Prostate gland (tissue), 2 donors: ENCODE measurements around the gene ABHD10. TPM values are rescaled to one million over a fixed set of nuclear protein-coding genes. Genes with fewer than 3 reads are reported as not detected.

Source experiments
- DNase-seq: peaks from one replicate; pipeline ENCODE4 v3.0.0-alpha.2; 2019; ENCODE audit warnings: low spot score
- H3K27ac ChIP-seq, 2 donors: fragments of 200-600 bp; sonication (generic); 2 replicates each; pipeline ENCODE4 v1.5.1; 2017 to 2019
- H3K27me3 ChIP-seq: fragments of 200-600 bp; sonication (generic); replicated peaks from 2 replicates; pipeline ENCODE4 v1.5.1; 2019; ENCODE audit not compliant: insufficient read depth
- H3K36me3 ChIP-seq, 2 donors: fragments of 200-600 bp; sonication (generic); 1 replicate in 1 of 2; 2 replicates in 1 of 2; pipeline versions ENCODE4 v1.5.1 to v1.8.1; 2017 to 2019
- H3K4me1 ChIP-seq: fragments of 200-600 bp; sonication (generic); replicated peaks from 2 replicates; pipeline ENCODE4 v1.5.1; 2019
- H3K4me3 ChIP-seq, 2 donors: fragments of 200-600 bp; sonication (generic); 2 replicates each; pipeline ENCODE4 v1.5.1; 2017 to 2019
- H3K9me3 ChIP-seq: fragments of 200-600 bp; sonication (generic); 2 replicates; pipeline ENCODE4 v1.5.1; 2017
- CTCF ChIP-seq, 4 experiments: fragments of 200-600 bp in 2 of 4; fragments of 450-650 bp in 2 of 4; sonication (generic) in 2 of 4; IDR thresholded peaks; 1 replicate in 3 of 4; 2 replicates in 1 of 4; pipeline ENCODE4 v1.5.1; 2016 to 2019; ENCODE audit warnings: antibody characterized with exemption in 4 of 4, mild to moderate bottlenecking in 2 of 4, moderate library complexity in 2 of 4
- POLR2A ChIP-seq: fragments of 450-650 bp; IDR thresholded peaks from one replicate; pipeline ENCODE4 v1.6.1; 2016; ENCODE audit warnings: antibody characterized with exemption, mild to moderate bottlenecking
- POLR2AphosphoS5 ChIP-seq: sonication (generic); formaldehyde crosslinking; IDR thresholded peaks from one replicate; pipeline ENCODE4 v1.6.1; 2017; ENCODE audit warnings: antibody characterized with exemption
- WGBS: methylation state at CpG from one replicate; pipeline ENCODE4 v1.1.5; 2018; 5-methylcytosine and 5-hydroxymethylcytosine counted together
- intact Hi-C: fragments of 100-400 bp; cut with DNase I; formaldehyde crosslinking; loops from one replicate; pipeline ENCODE4 v1.14.2; 2022
- total RNA-seq, 2 donors: library from RNA; depleted of rRNA; stranded (reverse); fragments of >200 nt; gene quantifications; one replicate each; pipeline ENCODE4 v1.1.0, GENCODE V29; 2016

ABHD10 gene
- total RNA-seq, 2 donors from 2014 or later, result 36.3 to 40.1 TPM

DNA sequence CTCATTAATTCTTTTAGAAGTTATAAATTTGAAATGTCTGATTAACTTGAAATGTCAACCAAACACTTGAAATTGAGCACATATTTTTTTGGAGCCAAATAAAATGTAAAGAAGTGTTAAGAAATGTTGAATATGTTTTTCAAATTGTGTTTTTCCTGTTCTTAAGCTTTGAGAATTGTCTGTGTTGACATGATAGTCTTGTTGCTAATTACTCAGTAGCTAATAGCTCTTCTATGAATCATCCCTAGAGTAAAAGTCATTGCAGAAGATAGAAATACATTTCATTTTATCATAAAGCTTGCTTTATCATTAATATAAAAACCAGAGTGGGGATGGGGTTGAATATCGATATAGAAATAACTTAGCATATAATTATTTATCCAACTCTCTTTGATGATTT is 41.9 kb upstream of the ABHD10 start:
- H3K27me3 ChIP-seq, result no peaks in the 10 kb centered on the region
- H3K4me1 ChIP-seq, result peaks cover 2% of the 10 kb centered on the region
- no peak for TF ChIP-seq POLR2AphosphoS5
- no peak for TF ChIP-seq CTCF (IDR thresholded peaks at IDR 0.05)
- TF ChIP-seq POLR2A, result no peak
- no peak overlapping the region for H3K27ac ChIP-seq
- WGBS, result 63% methylated on average over 1 of the region's 1 CpG
- intact Hi-C loops, result no loop called here
- DNase-seq, result no peak
- H3K36me3 ChIP-seq, result no peaks in the 10 kb centered on the region
- no peaks in the 10 kb centered on the region for H3K9me3 ChIP-seq
- H3K4me3 ChIP-seq, result no peak overlapping the region

GRCh38 chr3:111937871-111938270 is 41.0 kb upstream of the ABHD10 start:
- Histone ChIP-seq H3K36me3 (no peaks in the 10 kb centered on the region), H3K4me1 (peaks cover 2% of the 10 kb centered on the region), H3K9me3 (no peaks in the 10 kb centered on the region), H3K27me3 (no peaks in the 10 kb centered on the region), H3K27ac (no peak overlapping the region), H3K4me3 (no peak overlapping the region)
- intact Hi-C loops, result no loop called here
- no peak for DNase-seq
- TF ChIP-seq POLR2A (no peak), CTCF (IDR thresholded peaks at IDR 0.05) (no peak), POLR2AphosphoS5 (no peak)

- no peak overlapping the region for H3K4me3 ChIP-seq
- TF ChIP-seq POLR2A, result no peak
- H3K27me3 ChIP-seq, result no peaks in the 10 kb centered on the region
- WGBS, result 59% methylated on average over 2 of the region's 2 CpGs
- H3K36me3 ChIP-seq, result no peaks in the 10 kb centered on the region
- no peak for DNase-seq
- no peaks in the 10 kb centered on the region for H3K9me3 ChIP-seq
- H3K27ac ChIP-seq, result no peak overlapping the region
- peaks cover 2% of the 10 kb centered on the region for H3K4me1 ChIP-seq
- intact Hi-C loops, result no loop called here
These were observed 39.0 kb upstream of the ABHD10 start for GRCh38 chr3:111939873-111940272.

DNA sequence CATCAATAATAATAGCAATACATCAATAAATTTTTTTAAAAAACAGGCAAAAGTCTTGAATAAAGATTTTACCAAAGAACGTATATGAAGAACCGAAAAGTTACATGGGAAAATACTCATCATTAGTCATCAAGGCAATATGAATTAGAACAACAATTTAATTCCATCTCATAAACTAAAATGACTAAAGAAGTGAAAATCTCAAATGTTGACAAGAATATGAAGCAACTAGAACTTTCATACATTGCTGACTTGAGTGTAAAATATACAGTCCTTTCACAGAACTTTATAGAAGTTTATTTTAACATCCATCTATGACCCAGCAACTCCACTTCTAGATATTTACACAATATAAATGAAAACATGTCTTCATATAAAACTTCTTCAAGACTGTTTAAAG is 35.3 kb upstream of the ABHD10 start:
- Histone ChIP-seq H3K36me3 (no peaks in the 10 kb centered on the region), H3K4me3 (no peak overlapping the region), H3K4me1 (no peaks in the 10 kb centered on the region), H3K27me3 (no peaks in the 10 kb centered on the region), H3K9me3 (no peaks in the 10 kb centered on the region), H3K27ac (no peak overlapping the region)
- 95% methylated on average over 2 of the region's 2 CpGs for WGBS
- intact Hi-C loops, result no loop called here
- no peak for TF ChIP-seq CTCF (IDR thresholded peaks at IDR 0.05)
- no peak for TF ChIP-seq POLR2A
- no peak for TF ChIP-seq POLR2AphosphoS5
- DNase-seq, result no peak

DNA sequence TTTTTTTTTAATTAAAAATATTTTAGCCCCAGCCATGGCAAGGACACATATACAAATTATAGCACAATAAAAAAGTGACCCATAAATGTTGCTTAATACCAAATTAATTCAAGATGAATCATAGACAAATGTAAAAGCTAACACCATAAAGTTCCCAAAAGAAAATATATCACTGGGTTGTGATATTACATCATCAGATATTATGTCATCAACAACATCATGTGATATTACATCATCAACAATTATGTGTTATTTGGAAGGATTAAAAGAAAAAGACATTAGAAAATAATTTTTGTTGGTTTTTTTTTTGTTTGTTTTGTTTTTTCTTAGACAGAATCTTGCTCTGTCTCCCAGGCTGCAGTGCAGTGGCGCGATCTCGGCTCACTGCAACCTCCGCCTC is 34.5 kb upstream of the ABHD10 start:
- TF ChIP-seq CTCF (IDR thresholded peaks at IDR 0.05), result no peak
- no peak for TF ChIP-seq POLR2AphosphoS5
- TF ChIP-seq POLR2A, result no peak
- intact Hi-C loops, result no loop called here
- Histone ChIP-seq H3K36me3 (no peaks in the 10 kb centered on the region), H3K9me3 (no peaks in the 10 kb centered on the region), H3K27me3 (no peaks in the 10 kb centered on the region), H3K4me3 (no peak overlapping the region), H3K27ac (no peak overlapping the region), H3K4me1 (no peaks in the 10 kb centered on the region)
- 96% methylated on average over 4 of the region's 4 CpGs for WGBS
- DNase-seq, result no peak
